ENCODE measurements around the gene GALNT12. TPM values are rescaled to one million over a fixed set of nuclear protein-coding genes. Genes with fewer than 3 reads are reported as not detected.

The GALNT12 gene
- total RNA-seq, 1 experiment from 2014 or later, result 31.2 TPM

DNA sequence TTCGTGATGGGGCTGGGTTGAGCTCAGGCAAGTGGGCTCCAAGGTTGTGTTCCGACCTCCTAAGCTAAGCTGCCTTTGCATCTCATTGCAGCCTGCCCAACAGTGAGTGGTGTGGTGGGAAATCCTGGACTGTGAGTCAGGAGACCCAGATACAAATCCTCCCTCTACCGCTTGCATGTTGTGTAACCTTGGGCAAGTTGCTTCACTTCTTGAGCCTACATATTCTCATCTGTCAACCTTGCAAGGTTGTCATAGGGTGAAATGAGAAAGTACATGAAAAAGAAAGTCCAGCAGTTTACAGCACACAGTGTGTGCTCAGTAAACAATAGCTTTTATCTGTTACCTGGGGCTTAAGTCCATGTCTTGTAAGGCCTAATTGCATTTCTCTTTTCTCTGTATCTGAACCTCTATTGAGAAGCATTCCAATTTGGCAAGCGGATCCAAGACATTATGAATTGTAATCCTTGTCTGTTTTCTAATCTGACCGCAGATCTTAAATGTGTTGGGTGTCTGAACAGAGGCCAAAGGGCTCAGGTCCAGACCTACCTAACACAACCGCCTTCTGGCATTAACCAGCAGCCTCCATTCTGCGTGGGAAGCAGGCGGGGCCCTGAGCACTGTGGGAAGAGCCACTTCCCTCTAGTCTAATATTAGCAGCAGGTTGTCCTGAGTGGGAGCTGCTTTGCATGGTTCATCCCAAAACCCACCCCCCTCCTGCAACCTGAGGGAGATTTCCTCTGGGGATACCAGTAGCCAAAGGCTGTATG is 1.8 kb upstream of the GALNT12 start:
- Histone ChIP-seq H3K9me3 (ENCODE audit: control insufficient read depth in 1 of 2, insufficient read depth in 1 of 2, low read depth in 1 of 2, low read length in 2 of 2) (no peaks in the 10 kb centered on the region), H3K9me2 (ENCODE audit: insufficient read depth) (no peaks in the 10 kb centered on the region), H3K9ac (ENCODE audit: low read length) (no peak overlapping the region), H3K4me3 (replicated peaks in 1 of 2; ENCODE audit: low read depth in 1 of 2, low read length in 2 of 2) (no peak overlapping the region), H2AFZ (ENCODE audit: low read depth, low read length, poor library complexity, severe bottlenecking) (no peak overlapping the region), H3K79me2 (ENCODE audit: insufficient read depth, low read length) (peaks cover 4% of the 10 kb centered on the region; the same call in 1 of the 2 replicates), H3K4me1 (ENCODE audit: control insufficient read depth in 1 of 2, insufficient read depth in 2 of 2, low read length in 2 of 2) (peaks cover 34 to 47% of the 10 kb centered on the region in 2 experiments), H4K20me1 (ENCODE audit: insufficient read depth) (no peaks in the 10 kb centered on the region), H3K36me3 (ENCODE audit: control insufficient read depth in 1 of 2, insufficient read depth in 2 of 2, low read length in 2 of 2) (no peaks in the 10 kb centered on the region), H3K27me3 (ENCODE audit: insufficient read depth, low read length) (no peaks in the 10 kb centered on the region), H3K27ac (ENCODE audit: low read depth, low read length) (no peak overlapping the region), H3K4me2 (ENCODE audit: low read length) (no peak overlapping the region)
- DNase-seq (ENCODE audit: low read depth, low spot score) (no peak), ATAC-seq (no peak)
- no TSS peak for BruUV-seq (replicated peaks)
- ChIA-PET POLR2A (no interaction called here), CTCF (interaction anchor here (0.9 to 2.8 kb wide), 6 partner anchors 13 to 334 kb away, joined by 3 to 14 read pairs (median 8); no protein-coding TSS in a partner anchor), RAD21 (ENCODE audit: low non-redundant PET in 1 of 2, low total read pairs in 2 of 2, uncharacterized antibody in 2 of 2, unreplicated experiment in 2 of 2) (interaction anchor here in 1 of 2 experiments (0.9 kb wide), 1 partner anchor 193 kb away, joined by 4 read pairs; no protein-coding TSS in a partner anchor)
- TF ChIP-seq ZFX (IDR thresholded peaks at IDR 0.05) (no peak), POLR2AphosphoS5 (IDR thresholded peaks at IDR 0.05; ENCODE audit: low read depth, low read length) (no peak), JUND (IDR thresholded peaks at IDR 0.05) (no peak), ELF1 (IDR thresholded peaks at IDR 0.05; ENCODE audit: borderline replicate concordance, low read depth) (no peak)
- TF ChIP-seq, protein P1, sequence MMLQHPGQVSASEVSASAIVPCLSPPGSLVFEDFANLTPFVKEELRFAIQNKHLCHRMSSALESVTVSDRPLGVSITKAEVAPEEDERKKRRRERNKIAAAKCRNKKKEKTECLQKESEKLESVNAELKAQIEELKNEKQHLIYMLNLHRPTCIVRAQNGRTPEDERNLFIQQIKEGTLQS (IDR thresholded peaks at IDR 0.05), result no peak
- TF ChIP-seq, protein P2, sequence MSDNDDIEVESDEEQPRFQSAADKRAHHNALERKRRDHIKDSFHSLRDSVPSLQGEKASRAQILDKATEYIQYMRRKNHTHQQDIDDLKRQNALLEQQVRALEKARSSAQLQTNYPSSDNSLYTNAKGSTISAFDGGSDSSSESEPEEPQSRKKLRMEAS (IDR thresholded peaks at IDR 0.05), result no peak
- intact Hi-C loops (cut with micrococcal nuclease), result loop anchor here (2.0 kb wide), 1 partner anchor 335 kb away; no protein-coding TSS in a partner anchor

GRCh38 chr9:98806394-98807035 is 955 bp upstream of the GALNT12 start:
- no peak overlapping the region for H3K27ac ChIP-seq (ENCODE audit: low read depth, low read length)
- ATAC-seq (no peak), DNase-seq (ENCODE audit: low read depth, low spot score) (no peak)
- H3K27me3 ChIP-seq (ENCODE audit: insufficient read depth, low read length), result no peaks in the 10 kb centered on the region
- POLR2A ChIA-PET, result no interaction called here
- no peaks in the 10 kb centered on the region for H4K20me1 ChIP-seq (ENCODE audit: insufficient read depth)
- H3K4me2 ChIP-seq (ENCODE audit: low read length), result peak overlapping the region; percentile 97
- peak overlapping the region; percentile 80; the same call in 1 of the 2 replicates for H3K9ac ChIP-seq (ENCODE audit: low read length)
- RAD21 ChIA-PET (ENCODE audit: low non-redundant PET in 1 of 2, low total read pairs in 2 of 2, uncharacterized antibody in 2 of 2, unreplicated experiment in 2 of 2), result interaction anchor here in 1 of 2 experiments (0.9 kb wide), 1 partner anchor 192 kb away, joined by 4 read pairs; no protein-coding TSS in a partner anchor
- peak overlapping the region in 1 of 2 experiments; percentile 79; a peak in 1 of 4 replicates for H3K4me3 ChIP-seq (replicated peaks in 1 of 2; ENCODE audit: low read depth in 1 of 2, low read length in 2 of 2)
- no peaks in the 10 kb centered on the region for H3K9me2 ChIP-seq (ENCODE audit: insufficient read depth)
- H3K9me3 ChIP-seq (ENCODE audit: control insufficient read depth in 1 of 2, insufficient read depth in 1 of 2, low read depth in 1 of 2, low read length in 2 of 2), result no peaks in the 10 kb centered on the region
- CTCF ChIA-PET, result interaction anchor here (0.9 to 2.8 kb wide), 5 partner anchors 14 to 333 kb away, joined by 3 to 14 read pairs (median 12); no protein-coding TSS in a partner anchor
- H3K4me1 ChIP-seq (ENCODE audit: control insufficient read depth in 1 of 2, insufficient read depth in 2 of 2, low read length in 2 of 2), result peaks cover 38 to 52% of the 10 kb centered on the region in 2 experiments
- no peaks in the 10 kb centered on the region for H3K36me3 ChIP-seq (ENCODE audit: control insufficient read depth in 1 of 2, insufficient read depth in 2 of 2, low read length in 2 of 2)
- TF ChIP-seq, protein P1 (IDR thresholded peaks at IDR 0.05), result no peak
- peak; percentile 67 for TF ChIP-seq RAD21 (IDR thresholded peaks at IDR 0.05; ENCODE audit: low read depth)
- TF ChIP-seq FOSL1 (IDR thresholded peaks at IDR 0.05; ENCODE audit: low read depth), result no peak
- TF ChIP-seq, protein P3, sequence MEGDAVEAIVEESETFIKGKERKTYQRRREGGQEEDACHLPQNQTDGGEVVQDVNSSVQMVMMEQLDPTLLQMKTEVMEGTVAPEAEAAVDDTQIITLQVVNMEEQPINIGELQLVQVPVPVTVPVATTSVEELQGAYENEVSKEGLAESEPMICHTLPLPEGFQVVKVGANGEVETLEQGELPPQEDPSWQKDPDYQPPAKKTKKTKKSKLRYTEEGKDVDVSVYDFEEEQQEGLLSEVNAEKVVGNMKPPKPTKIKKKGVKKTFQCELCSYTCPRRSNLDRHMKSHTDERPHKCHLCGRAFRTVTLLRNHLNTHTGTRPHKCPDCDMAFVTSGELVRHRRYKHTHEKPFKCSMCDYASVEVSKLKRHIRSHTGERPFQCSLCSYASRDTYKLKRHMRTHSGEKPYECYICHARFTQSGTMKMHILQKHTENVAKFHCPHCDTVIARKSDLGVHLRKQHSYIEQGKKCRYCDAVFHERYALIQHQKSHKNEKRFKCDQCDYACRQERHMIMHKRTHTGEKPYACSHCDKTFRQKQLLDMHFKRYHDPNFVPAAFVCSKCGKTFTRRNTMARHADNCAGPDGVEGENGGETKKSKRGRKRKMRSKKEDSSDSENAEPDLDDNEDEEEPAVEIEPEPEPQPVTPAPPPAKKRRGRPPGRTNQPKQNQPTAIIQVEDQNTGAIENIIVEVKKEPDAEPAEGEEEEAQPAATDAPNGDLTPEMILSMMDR (IDR thresholded peaks at IDR 0.05 in 2 of 3, conservative IDR thresholded peaks at IDR 0.05 in 1 of 3; ENCODE audit: borderline replicate concordance in 1 of 3, insufficient read depth in 1 of 3, low read depth in 2 of 3, low read length in 2 of 3), result peak; percentile 17 to 64 (median 39); a peak in 4 of 6 replicates
- H3K79me2 ChIP-seq (ENCODE audit: insufficient read depth, low read length), result peaks cover 10% of the 10 kb centered on the region; the same call in 1 of the 2 replicates
- intact Hi-C loops (cut with micrococcal nuclease), result loop anchor here (2.0 kb wide), 1 partner anchor 334 kb away; no protein-coding TSS in a partner anchor
- BruUV-seq (replicated peaks), result no TSS peak
- H2AFZ ChIP-seq (ENCODE audit: low read depth, low read length, poor library complexity, severe bottlenecking), result peak overlapping the region; percentile 87
